Prostate gland (tissue), 2 donors: ENCODE data around the gene TMEM161B. TPM values are rescaled to one million over a fixed set of nuclear protein-coding genes. Genes with fewer than 3 reads are reported as not detected.

Experiments used
- DNase-seq: peaks from one replicate; pipeline ENCODE4 v3.0.0-alpha.2; 2019; ENCODE audit warnings: low spot score
- H3K27ac ChIP-seq, 2 donors: fragments of 200-600 bp; sonication (generic); 2 replicates each; pipeline ENCODE4 v1.5.1; 2017 to 2019
- H3K27me3 ChIP-seq: fragments of 200-600 bp; sonication (generic); replicated peaks from 2 replicates; pipeline ENCODE4 v1.5.1; 2019; ENCODE audit not compliant: insufficient read depth
- H3K36me3 ChIP-seq, 2 donors: fragments of 200-600 bp; sonication (generic); 1 replicate in 1 of 2; 2 replicates in 1 of 2; pipeline versions ENCODE4 v1.5.1 to v1.8.1; 2017 to 2019
- H3K4me1 ChIP-seq: fragments of 200-600 bp; sonication (generic); replicated peaks from 2 replicates; pipeline ENCODE4 v1.5.1; 2019
- H3K4me3 ChIP-seq, 2 donors: fragments of 200-600 bp; sonication (generic); 2 replicates each; pipeline ENCODE4 v1.5.1; 2017 to 2019
- H3K9me3 ChIP-seq: fragments of 200-600 bp; sonication (generic); 2 replicates; pipeline ENCODE4 v1.5.1; 2017
- POLR2A ChIP-seq: fragments of 450-650 bp; IDR thresholded peaks from one replicate; pipeline ENCODE4 v1.6.1; 2016; ENCODE audit warnings: antibody characterized with exemption, mild to moderate bottlenecking
- POLR2AphosphoS5 ChIP-seq: sonication (generic); formaldehyde crosslinking; IDR thresholded peaks from one replicate; pipeline ENCODE4 v1.6.1; 2017; ENCODE audit warnings: antibody characterized with exemption
- WGBS: methylation state at CpG from one replicate; pipeline ENCODE4 v1.1.5; 2018; 5-methylcytosine and 5-hydroxymethylcytosine counted together
- intact Hi-C: fragments of 100-400 bp; cut with DNase I; formaldehyde crosslinking; loops from one replicate; pipeline ENCODE4 v1.14.2; 2022
- total RNA-seq, 2 donors: library from RNA; depleted of rRNA; stranded (reverse); fragments of >200 nt; gene quantifications; one replicate each; pipeline ENCODE4 v1.1.0, GENCODE V29; 2016
- TF ChIP-seq, protein P1 (sequence below), 4 experiments: fragments of 200-600 bp in 2 of 4; fragments of 450-650 bp in 2 of 4; sonication (generic) in 2 of 4; IDR thresholded peaks; 1 replicate in 3 of 4; 2 replicates in 1 of 4; pipeline ENCODE4 v1.5.1; 2016 to 2019; ENCODE audit warnings: antibody characterized with exemption in 4 of 4, mild to moderate bottlenecking in 2 of 4, moderate library complexity in 2 of 4

The TMEM161B gene
- total RNA-seq, 2 donors from 2014 or later = 16.2 to 17.0 TPM

DNA sequence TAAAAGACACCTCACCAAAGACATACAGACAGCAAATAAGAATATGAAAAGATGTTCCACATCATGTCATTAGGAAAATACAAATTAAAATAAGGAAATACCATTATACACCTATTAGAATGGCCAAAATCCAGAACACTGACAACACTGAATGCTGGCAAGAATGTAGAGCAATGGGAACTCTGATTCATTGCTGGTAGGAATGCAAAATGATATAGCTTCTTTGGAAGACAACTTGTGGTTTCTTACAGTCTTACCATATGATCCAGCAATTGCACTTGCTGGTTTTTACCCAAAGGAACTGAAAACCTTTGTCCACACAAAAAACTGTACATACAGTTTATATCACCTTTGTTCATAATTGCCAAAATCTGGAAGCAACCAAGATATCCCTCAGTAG, 6.5 kb downstream of the TMEM161B start:
- TF ChIP-seq, protein P1, sequence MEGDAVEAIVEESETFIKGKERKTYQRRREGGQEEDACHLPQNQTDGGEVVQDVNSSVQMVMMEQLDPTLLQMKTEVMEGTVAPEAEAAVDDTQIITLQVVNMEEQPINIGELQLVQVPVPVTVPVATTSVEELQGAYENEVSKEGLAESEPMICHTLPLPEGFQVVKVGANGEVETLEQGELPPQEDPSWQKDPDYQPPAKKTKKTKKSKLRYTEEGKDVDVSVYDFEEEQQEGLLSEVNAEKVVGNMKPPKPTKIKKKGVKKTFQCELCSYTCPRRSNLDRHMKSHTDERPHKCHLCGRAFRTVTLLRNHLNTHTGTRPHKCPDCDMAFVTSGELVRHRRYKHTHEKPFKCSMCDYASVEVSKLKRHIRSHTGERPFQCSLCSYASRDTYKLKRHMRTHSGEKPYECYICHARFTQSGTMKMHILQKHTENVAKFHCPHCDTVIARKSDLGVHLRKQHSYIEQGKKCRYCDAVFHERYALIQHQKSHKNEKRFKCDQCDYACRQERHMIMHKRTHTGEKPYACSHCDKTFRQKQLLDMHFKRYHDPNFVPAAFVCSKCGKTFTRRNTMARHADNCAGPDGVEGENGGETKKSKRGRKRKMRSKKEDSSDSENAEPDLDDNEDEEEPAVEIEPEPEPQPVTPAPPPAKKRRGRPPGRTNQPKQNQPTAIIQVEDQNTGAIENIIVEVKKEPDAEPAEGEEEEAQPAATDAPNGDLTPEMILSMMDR (IDR thresholded peaks at IDR 0.05) = no peak
- TF ChIP-seq POLR2A = no peak
- no peak for TF ChIP-seq POLR2AphosphoS5

DNA sequence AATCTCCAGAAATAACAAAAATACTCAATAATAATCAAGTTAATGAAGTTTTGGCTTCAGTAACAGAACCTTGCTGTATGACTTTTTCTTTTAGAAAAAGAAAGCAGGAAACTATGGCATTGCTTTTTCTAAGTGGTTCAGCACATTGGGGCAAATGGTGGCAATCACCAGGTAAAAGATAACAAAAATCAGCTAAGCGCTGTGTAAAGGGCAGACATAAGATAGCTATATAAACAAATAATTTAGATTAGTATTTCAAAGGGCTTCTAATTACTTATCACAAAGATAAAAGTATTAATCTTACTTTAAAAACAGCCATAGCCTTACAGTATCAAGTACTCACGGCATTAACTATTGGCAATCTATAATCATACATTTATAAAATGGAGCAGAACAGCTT, 10.0 kb downstream of the TMEM161B start:
- H3K27ac ChIP-seq = no peak overlapping the region
- H3K9me3 ChIP-seq = no peaks in the 10 kb centered on the region
- H3K27me3 ChIP-seq = no peaks in the 10 kb centered on the region
- no peak for TF ChIP-seq POLR2AphosphoS5
- no peak for TF ChIP-seq POLR2A
- TF ChIP-seq, protein P1 (IDR thresholded peaks at IDR 0.05) = no peak
- no peak overlapping the region for H3K4me3 ChIP-seq
- H3K4me1 ChIP-seq = no peaks in the 10 kb centered on the region
- no peak for DNase-seq
- intact Hi-C loops = no loop called here
- WGBS = 99% methylated on average over 2 of the region's 2 CpGs
- H3K36me3 ChIP-seq = no peaks in the 10 kb centered on the region

More for the DNA sequence above, 6.5 kb downstream of the TMEM161B start:
- Histone ChIP-seq H3K36me3 (no peaks in the 10 kb centered on the region), H3K27ac (no peak overlapping the region), H3K4me3 (no peak overlapping the region), H3K9me3 (no peaks in the 10 kb centered on the region), H3K4me1 (no peaks in the 10 kb centered on the region), H3K27me3 (no peaks in the 10 kb centered on the region)
- DNase-seq = no peak
- intact Hi-C loops = loop anchor here (10.0 kb wide), 1 partner anchor 403 kb away; no protein-coding TSS in a partner anchor

DNA sequence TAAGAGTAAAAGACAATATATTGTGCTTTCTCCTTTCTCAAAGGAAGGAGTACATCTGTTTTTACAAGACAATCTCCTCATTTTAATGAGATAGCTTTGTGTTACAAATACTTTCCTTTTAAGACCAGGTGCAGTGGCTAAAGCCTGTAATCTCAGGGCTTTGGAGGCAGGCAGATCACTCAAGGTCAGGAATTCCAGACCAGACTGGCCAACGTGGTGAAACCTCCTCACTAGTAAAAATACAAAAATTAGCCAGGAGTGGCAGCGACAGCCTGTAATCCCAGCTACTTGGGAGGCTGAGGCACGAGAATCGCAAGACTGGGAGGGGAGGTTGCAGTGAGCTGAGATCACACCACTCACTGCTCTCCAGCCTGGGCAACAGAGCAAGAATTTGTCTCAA, 11.8 kb downstream of the TMEM161B start:
- Histone ChIP-seq H3K9me3 (no peaks in the 10 kb centered on the region), H3K36me3 (no peaks in the 10 kb centered on the region), H3K4me1 (no peaks in the 10 kb centered on the region), H3K27ac (no peak overlapping the region), H3K27me3 (no peaks in the 10 kb centered on the region), H3K4me3 (no peak overlapping the region)
- WGBS = 65% methylated on average over 4 of the region's 4 CpGs
- no peak for DNase-seq
- TF ChIP-seq POLR2A (no peak), POLR2AphosphoS5 (no peak)
- TF ChIP-seq, protein P1 (IDR thresholded peaks at IDR 0.05) = no peak
- intact Hi-C loops = no loop called here

DNA sequence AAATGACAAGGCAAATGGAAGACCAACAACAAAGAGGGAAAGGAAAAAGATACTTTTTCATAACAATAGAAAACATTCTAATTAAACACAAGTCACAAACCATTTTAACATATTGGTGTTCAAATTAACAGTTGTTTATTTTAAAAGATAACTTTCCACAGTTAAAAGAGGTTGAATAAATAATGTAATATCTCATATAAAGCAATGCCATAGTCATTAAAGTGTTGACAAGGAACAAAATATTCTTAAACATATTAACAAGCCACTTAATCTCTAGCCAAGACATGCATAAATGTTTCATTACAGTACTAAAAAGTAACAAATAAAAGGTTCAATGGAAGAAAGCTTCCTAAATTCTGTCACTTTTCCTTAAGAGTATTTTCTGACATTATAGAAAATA, 12.6 kb downstream of the TMEM161B start:
- TF ChIP-seq, protein P1 (IDR thresholded peaks at IDR 0.05) = no peak
- TF ChIP-seq POLR2A (no peak), POLR2AphosphoS5 (no peak)
- Histone ChIP-seq H3K4me1 (no peaks in the 10 kb centered on the region), H3K27ac (no peak overlapping the region), H3K36me3 (no peaks in the 10 kb centered on the region), H3K27me3 (no peaks in the 10 kb centered on the region), H3K4me3 (no peak overlapping the region), H3K9me3 (no peaks in the 10 kb centered on the region)
- intact Hi-C loops = no loop called here
- no peak for DNase-seq

DNA sequence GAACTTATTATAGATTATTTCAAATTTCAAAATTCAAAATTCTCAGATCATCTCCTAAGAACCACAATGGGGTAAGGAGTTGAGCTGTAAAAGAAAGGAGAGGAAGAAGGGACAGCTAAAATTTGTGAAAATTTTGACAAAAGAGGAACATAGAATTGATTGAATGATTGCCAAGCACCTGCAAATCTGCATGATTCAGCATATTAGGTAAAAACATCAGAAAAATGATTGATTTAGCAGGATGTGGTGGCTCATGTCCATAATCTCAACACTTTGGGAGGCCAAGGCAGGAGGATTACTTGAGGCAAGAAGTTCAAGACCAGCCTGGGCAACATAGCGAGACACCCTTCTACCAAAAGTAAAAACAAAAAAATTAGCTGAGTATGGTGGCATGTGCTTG, 14.3 kb downstream of the TMEM161B start:
- WGBS = 91% methylated on average over 1 of the region's 1 CpG
- Histone ChIP-seq H3K9me3 (no peaks in the 10 kb centered on the region), H3K4me1 (no peaks in the 10 kb centered on the region), H3K4me3 (no peak overlapping the region), H3K27ac (no peak overlapping the region), H3K27me3 (no peaks in the 10 kb centered on the region), H3K36me3 (no peaks in the 10 kb centered on the region)
- intact Hi-C loops = no loop called here
- TF ChIP-seq, protein P1 (IDR thresholded peaks at IDR 0.05) = no peak
- TF ChIP-seq POLR2AphosphoS5 = no peak
- no peak for TF ChIP-seq POLR2A
- DNase-seq = no peak
